ENCODE results near the gene APEX1.

DNA sequence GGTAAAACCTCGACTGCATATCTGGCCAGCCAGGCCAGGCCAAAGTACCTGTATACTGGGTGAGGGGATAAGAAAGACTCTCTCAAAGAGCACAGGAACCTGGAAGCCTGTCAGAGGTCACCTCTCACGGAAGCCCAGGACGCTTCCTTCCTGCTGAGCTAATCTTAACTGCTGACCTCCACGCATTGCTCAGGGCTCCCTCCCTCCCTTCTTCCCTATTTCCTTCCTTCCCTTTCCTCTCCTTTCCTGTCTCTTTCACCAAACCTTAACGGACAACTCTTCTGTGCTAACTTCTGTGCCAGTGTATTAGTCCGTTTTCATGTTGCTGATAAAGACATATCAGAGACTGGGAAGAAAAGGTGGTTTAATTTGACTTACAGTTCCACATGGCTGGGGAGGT lies 35.5 kb downstream of the APEX1 start:
- TF ChIP-seq, protein P1, sequence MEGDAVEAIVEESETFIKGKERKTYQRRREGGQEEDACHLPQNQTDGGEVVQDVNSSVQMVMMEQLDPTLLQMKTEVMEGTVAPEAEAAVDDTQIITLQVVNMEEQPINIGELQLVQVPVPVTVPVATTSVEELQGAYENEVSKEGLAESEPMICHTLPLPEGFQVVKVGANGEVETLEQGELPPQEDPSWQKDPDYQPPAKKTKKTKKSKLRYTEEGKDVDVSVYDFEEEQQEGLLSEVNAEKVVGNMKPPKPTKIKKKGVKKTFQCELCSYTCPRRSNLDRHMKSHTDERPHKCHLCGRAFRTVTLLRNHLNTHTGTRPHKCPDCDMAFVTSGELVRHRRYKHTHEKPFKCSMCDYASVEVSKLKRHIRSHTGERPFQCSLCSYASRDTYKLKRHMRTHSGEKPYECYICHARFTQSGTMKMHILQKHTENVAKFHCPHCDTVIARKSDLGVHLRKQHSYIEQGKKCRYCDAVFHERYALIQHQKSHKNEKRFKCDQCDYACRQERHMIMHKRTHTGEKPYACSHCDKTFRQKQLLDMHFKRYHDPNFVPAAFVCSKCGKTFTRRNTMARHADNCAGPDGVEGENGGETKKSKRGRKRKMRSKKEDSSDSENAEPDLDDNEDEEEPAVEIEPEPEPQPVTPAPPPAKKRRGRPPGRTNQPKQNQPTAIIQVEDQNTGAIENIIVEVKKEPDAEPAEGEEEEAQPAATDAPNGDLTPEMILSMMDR (IDR thresholded peaks at IDR 0.05; ENCODE audit: low read length) = no peak
- TF ChIP-seq EZH2phosphoT487 (IDR thresholded peaks at IDR 0.05; ENCODE audit: low read length) (no peak), EZH2 (optimal IDR thresholded peaks at IDR 0.05; ENCODE audit: low read depth, low read length) (no peak)
